ENCODE measurements around the gene SNED1.
A peak's percentile ranks its signal among the peaks of the same experiment; 100 is the strongest.

The SNED1 gene

DNA sequence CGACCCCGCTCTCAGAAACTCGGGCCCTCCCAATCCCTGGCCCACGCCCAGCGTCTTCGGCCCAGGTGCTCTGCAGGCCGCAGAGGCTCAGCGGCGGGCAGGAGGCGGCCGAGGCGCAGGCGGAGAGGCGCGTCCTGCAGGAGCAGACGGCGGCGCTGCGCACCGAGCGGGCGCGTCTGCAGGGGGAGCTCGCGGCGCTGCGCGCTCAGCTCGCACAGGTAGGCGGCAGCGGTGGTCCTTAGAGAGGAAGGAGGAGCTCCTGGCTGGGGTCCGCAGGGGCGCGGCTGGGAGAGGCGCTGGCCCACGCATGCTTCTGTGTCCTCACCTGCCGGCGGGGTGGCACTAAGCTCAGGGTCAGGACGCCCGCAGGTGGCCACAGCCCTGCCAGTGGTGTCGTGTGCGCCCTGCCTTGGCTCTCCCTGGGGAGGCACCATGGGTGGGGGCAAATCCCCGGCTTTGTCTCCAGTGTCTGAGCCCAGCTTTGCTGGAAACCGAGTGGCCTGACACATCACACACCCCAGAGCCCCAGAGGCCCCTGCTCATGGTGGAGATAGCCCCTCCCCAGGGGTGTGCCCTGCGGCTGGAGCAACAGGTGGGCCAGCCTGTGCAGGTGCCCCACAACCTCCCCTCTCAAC, 14.9 kb upstream of the SNED1 start:
- CTCF ChIA-PET: interaction anchor here (0.7 to 1.9 kb wide), 21 partner anchors 8 to 424 kb away, joined by 3 to 10 read pairs (median 4); partner anchors contain the start of gene MTERF4
- H3K4me1 ChIP-seq (ENCODE audit: control insufficient read depth, insufficient read depth, low read length): peaks cover 16% of the 10 kb centered on the region
- no peak overlapping the region for H3K4me3 ChIP-seq (ENCODE audit: low read depth, low read length)
- POLR2A ChIA-PET: no interaction called here
- H3K27ac ChIP-seq (ENCODE audit: extremely low read depth, low read depth, low read length): no peak overlapping the region
- H3K9me3 ChIP-seq (ENCODE audit: control insufficient read depth, insufficient read depth, low read depth, low read length): no peaks in the 10 kb centered on the region
- no peaks in the 10 kb centered on the region for H3K36me3 ChIP-seq (ENCODE audit: control insufficient read depth in 2 of 2, insufficient read depth in 1 of 2, low read length in 2 of 2)
- TF ChIP-seq ZNF223 (tag by site-specific recombination; IDR thresholded peaks at IDR 0.05) (no peak), ZNF677 (tag by site-specific recombination; IDR thresholded peaks at IDR 0.05) (no peak), ZNF138 (tag by site-specific recombination; IDR thresholded peaks at IDR 0.05; ENCODE audit: borderline replicate concordance) (no peak), ZNF140 (tag by site-specific recombination; IDR thresholded peaks at IDR 0.05) (no peak), ZNF416 (tag by site-specific recombination; IDR thresholded peaks at IDR 0.05) (no peak), ZNF404 (tag by site-specific recombination; IDR thresholded peaks at IDR 0.05) (no peak), ZNF37A (tag by site-specific recombination; IDR thresholded peaks at IDR 0.05) (no peak), FEZF1 (tag by site-specific recombination; IDR thresholded peaks at IDR 0.05) (no peak), BCL11B (tag by site-specific recombination; IDR thresholded peaks at IDR 0.05; ENCODE audit: low read depth) (no peak), ZNF623 (tag by site-specific recombination; IDR thresholded peaks at IDR 0.05) (no peak), ZNF2 (tag by site-specific recombination; IDR thresholded peaks at IDR 0.05) (no peak), ZNF302 (tag by site-specific recombination; IDR thresholded peaks at IDR 0.05; ENCODE audit: low read depth) (no peak), ZNF548 (tag by site-specific recombination; IDR thresholded peaks at IDR 0.05) (no peak), OSR2 (tag by site-specific recombination; IDR thresholded peaks at IDR 0.05) (no peak), EGR2 (tag by site-specific recombination; IDR thresholded peaks at IDR 0.05; ENCODE audit: low read depth) (no peak), ZNF169 (tag by site-specific recombination; IDR thresholded peaks at IDR 0.05) (no peak), GLIS1 (tag by site-specific recombination; IDR thresholded peaks at IDR 0.05) (peak; percentile 91), ZFHX2 (tag by site-specific recombination; conservative IDR thresholded peaks at IDR 0.05) (no peak; the same call in 1 of the 2 replicates), ZNF776 (tag by site-specific recombination; IDR thresholded peaks at IDR 0.05; ENCODE audit: borderline replicate concordance) (no peak), ZBTB1 (tag by site-specific recombination; IDR thresholded peaks at IDR 0.05) (no peak), ZNF701 (tag by site-specific recombination; IDR thresholded peaks at IDR 0.05) (no peak), ZNF629 (tag by site-specific recombination; IDR thresholded peaks at IDR 0.05) (no peak), KLF10 (tag by site-specific recombination; IDR thresholded peaks at IDR 0.05) (no peak), ZBTB7A (tag by site-specific recombination; IDR thresholded peaks at IDR 0.05; ENCODE audit: low read depth) (no peak), SCRT2 (tag by site-specific recombination; IDR thresholded peaks at IDR 0.05) (peak; percentile 99), HOXA7 (CRISPR knock-in tag; IDR thresholded peaks at IDR 0.05; ENCODE audit: borderline replicate concordance) (no peak), ZIC2 (tag by site-specific recombination; IDR thresholded peaks at IDR 0.05) (peak; percentile 96), SCRT1 (tag by site-specific recombination; IDR thresholded peaks at IDR 0.05; ENCODE audit: borderline replicate concordance) (peak; percentile 97), ZNF19 (tag by site-specific recombination; IDR thresholded peaks at IDR 0.05; ENCODE audit: low read depth) (no peak), OVOL3 (tag by site-specific recombination; IDR thresholded peaks at IDR 0.05) (no peak), ZFP37 (tag by site-specific recombination; IDR thresholded peaks at IDR 0.05) (no peak), ZNF10 (tag by site-specific recombination; IDR thresholded peaks at IDR 0.05) (no peak)
- TF ChIP-seq, protein P1, sequence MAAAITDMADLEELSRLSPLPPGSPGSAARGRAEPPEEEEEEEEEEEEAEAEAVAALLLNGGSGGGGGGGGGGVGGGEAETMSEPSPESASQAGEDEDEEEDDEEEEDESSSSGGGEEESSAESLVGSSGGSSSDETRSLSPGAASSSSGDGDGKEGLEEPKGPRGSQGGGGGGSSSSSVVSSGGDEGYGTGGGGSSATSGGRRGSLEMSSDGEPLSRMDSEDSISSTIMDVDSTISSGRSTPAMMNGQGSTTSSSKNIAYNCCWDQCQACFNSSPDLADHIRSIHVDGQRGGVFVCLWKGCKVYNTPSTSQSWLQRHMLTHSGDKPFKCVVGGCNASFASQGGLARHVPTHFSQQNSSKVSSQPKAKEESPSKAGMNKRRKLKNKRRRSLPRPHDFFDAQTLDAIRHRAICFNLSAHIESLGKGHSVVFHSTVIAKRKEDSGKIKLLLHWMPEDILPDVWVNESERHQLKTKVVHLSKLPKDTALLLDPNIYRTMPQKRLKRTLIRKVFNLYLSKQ (tag by site-specific recombination; IDR thresholded peaks at IDR 0.05; ENCODE audit: borderline replicate concordance): no peak
- TF ChIP-seq, protein P2, sequence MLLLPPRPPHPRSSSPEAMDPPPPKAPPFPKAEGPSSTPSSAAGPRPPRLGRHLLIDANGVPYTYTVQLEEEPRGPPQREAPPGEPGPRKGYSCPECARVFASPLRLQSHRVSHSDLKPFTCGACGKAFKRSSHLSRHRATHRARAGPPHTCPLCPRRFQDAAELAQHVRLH (tag by site-specific recombination; IDR thresholded peaks at IDR 0.05): no peak
- TF ChIP-seq, protein P3, sequence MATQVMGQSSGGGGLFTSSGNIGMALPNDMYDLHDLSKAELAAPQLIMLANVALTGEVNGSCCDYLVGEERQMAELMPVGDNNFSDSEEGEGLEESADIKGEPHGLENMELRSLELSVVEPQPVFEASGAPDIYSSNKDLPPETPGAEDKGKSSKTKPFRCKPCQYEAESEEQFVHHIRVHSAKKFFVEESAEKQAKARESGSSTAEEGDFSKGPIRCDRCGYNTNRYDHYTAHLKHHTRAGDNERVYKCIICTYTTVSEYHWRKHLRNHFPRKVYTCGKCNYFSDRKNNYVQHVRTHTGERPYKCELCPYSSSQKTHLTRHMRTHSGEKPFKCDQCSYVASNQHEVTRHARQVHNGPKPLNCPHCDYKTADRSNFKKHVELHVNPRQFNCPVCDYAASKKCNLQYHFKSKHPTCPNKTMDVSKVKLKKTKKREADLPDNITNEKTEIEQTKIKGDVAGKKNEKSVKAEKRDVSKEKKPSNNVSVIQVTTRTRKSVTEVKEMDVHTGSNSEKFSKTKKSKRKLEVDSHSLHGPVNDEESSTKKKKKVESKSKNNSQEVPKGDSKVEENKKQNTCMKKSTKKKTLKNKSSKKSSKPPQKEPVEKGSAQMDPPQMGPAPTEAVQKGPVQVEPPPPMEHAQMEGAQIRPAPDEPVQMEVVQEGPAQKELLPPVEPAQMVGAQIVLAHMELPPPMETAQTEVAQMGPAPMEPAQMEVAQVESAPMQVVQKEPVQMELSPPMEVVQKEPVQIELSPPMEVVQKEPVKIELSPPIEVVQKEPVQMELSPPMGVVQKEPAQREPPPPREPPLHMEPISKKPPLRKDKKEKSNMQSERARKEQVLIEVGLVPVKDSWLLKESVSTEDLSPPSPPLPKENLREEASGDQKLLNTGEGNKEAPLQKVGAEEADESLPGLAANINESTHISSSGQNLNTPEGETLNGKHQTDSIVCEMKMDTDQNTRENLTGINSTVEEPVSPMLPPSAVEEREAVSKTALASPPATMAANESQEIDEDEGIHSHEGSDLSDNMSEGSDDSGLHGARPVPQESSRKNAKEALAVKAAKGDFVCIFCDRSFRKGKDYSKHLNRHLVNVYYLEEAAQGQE (tag by site-specific recombination; IDR thresholded peaks at IDR 0.05): no peak
